ENCODE data around the gene CORIN.

CORIN gene

DNA sequence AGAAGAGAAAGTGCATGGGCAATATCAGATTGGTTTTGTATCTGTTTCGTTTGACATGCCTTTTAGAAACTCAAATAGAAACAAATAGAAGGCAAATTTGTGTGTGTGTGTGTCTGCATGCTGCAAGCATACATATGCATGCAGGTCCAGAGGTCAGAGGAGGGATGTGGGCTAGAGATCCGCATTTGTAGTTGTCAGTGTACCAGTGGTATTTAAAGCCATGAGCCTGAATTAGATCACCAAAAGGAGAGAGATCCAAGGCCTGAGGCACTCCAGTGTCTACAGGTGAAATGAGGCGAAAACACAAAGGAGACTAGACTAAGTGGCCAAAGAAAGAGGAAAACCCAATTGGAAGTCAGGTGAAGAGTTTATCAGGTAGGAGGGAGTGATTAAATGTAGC lies 106.7 kb downstream of the CORIN start:
- Histone ChIP-seq H3K27ac (no peak overlapping the region), H3K27me3 (replicated peaks) (no peaks in the 10 kb centered on the region), H3K36me3 (replicated peaks) (no peaks in the 10 kb centered on the region), H3K4me3 (ENCODE audit: low read depth, low read length) (no peak overlapping the region)
- in situ Hi-C loops (cut with HindIII; ENCODE audit: low pct_ligation_motif_present, low sequenced_read_pairs) = no loop called here
- DNase-seq = no peak
- TF ChIP-seq, protein P1, sequence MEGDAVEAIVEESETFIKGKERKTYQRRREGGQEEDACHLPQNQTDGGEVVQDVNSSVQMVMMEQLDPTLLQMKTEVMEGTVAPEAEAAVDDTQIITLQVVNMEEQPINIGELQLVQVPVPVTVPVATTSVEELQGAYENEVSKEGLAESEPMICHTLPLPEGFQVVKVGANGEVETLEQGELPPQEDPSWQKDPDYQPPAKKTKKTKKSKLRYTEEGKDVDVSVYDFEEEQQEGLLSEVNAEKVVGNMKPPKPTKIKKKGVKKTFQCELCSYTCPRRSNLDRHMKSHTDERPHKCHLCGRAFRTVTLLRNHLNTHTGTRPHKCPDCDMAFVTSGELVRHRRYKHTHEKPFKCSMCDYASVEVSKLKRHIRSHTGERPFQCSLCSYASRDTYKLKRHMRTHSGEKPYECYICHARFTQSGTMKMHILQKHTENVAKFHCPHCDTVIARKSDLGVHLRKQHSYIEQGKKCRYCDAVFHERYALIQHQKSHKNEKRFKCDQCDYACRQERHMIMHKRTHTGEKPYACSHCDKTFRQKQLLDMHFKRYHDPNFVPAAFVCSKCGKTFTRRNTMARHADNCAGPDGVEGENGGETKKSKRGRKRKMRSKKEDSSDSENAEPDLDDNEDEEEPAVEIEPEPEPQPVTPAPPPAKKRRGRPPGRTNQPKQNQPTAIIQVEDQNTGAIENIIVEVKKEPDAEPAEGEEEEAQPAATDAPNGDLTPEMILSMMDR (IDR thresholded peaks at IDR 0.05; ENCODE audit: low read depth, low read length, missing control alignments) = no peak

DNA sequence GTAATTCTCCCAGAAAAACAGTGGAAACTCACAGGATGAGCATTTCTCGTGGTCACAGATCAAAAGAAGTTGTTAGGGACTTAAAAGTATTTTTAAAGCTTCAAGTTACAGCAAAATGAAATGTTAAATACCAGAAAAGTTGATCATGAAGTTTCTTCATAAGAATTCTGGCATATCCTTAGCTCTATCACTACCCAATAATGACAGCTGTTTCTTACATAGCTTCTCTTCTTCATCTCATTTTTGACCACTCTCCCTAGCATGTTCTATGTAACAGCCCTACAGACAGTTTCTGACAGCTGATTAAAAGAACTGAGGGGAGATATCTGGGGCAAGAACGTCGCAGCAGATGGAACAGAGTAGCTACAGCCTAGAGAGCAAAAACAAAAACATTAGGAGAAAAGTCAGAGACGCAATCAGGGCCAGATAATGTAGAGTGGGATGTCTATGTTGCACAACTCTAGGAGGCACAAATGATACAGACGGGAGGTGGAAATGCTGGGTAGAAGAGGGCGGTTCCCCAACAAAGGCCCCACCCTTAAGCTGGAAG lies 108.7 kb downstream of the CORIN start:
- TF ChIP-seq, protein P1 (IDR thresholded peaks at IDR 0.05; ENCODE audit: low read depth, low read length, missing control alignments) = no peak
- Histone ChIP-seq H3K27ac (no peak overlapping the region), H3K27me3 (replicated peaks) (no peaks in the 10 kb centered on the region), H3K36me3 (replicated peaks) (no peaks in the 10 kb centered on the region), H3K4me3 (ENCODE audit: low read depth, low read length) (no peak overlapping the region)
- in situ Hi-C loops (cut with HindIII; ENCODE audit: low pct_ligation_motif_present, low sequenced_read_pairs) = no loop called here
- no peak for DNase-seq

DNA sequence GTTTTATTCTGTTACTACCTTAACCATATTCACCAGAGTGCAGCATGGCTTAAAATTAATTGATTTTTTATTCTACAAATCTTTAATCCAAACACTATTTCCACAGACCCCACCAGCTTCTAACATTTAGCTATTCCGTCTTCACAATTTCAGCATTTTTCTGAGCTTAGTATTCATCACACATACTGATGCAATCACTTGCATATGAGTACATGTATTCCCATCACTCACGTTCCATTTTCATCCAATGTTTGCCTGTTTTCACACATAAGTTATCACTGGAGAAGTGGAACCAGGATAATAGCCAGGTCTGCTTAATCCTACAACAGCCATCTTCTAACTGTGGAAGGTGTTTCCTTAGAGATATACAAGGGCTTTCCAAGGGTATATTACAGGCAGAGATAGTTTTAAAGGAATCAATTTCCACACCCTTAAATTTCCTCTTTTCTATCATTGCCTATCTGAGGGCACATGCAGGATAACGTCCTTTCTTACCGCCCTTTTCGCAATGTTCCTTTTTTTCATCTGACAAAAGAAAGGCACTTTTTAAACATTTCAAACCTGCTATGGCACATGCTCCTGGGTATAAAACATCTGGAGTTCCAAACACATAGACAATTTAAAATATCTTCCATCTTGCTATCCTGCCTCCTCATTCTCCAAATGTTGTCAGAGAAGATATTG lies 115.8 kb downstream of the CORIN start:
- in situ Hi-C loops (cut with HindIII; ENCODE audit: low pct_ligation_motif_present, low sequenced_read_pairs) = no loop called here
- TF ChIP-seq, protein P1 (IDR thresholded peaks at IDR 0.05; ENCODE audit: low read depth, low read length, missing control alignments) = no peak
- H3K36me3 ChIP-seq (replicated peaks) = no peaks in the 10 kb centered on the region
- H3K4me3 ChIP-seq (ENCODE audit: low read depth, low read length) = no peak overlapping the region
- H3K27me3 ChIP-seq (replicated peaks) = no peaks in the 10 kb centered on the region
- DNase-seq = no peak
- H3K27ac ChIP-seq = no peak overlapping the region

DNA sequence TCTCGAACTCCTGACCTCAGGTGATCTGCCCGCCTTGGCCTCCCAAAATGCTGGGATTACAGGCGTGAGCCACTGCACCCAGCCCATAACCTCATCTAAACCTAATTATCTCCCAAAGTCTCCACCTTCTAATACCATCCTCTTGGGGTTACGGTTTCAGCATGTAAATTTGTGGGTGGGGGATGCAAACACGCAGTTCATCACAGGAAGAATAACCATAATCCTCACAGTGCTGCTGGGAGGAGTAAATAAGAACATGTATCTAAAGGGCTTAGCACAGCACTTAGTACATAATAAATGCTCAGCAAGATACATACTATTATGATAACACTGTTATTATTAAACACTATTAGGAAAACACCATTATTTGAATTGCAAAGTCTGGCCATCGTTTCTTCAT lies 116.4 kb downstream of the CORIN start:
- no peak overlapping the region for H3K27ac ChIP-seq
- in situ Hi-C loops (cut with HindIII; ENCODE audit: low pct_ligation_motif_present, low sequenced_read_pairs) = no loop called here
- TF ChIP-seq, protein P1 (IDR thresholded peaks at IDR 0.05; ENCODE audit: low read depth, low read length, missing control alignments) = no peak
- no peaks in the 10 kb centered on the region for H3K36me3 ChIP-seq (replicated peaks)
- no peak overlapping the region for H3K4me3 ChIP-seq (ENCODE audit: low read depth, low read length)
- DNase-seq = no peak
- H3K27me3 ChIP-seq (replicated peaks) = no peaks in the 10 kb centered on the region

DNA sequence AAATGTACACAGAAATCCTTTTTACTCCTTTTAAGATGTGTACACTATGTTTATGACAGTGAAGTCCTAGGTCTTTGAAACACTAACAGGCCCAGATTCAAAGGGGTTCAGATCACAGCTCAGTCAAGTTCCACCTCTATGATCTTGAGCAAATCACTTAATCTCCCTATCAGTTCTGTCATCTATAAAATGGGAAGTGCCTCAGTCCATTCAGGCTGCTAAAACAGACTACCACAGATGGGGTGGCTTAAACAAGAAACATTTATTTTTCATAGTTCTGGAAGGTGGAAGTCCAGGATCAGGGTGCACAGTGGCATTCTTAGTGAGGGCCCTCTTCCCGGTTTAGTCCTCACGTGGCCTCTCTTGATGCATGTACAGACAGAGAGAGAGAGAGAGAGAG lies 117.1 kb downstream of the CORIN start:
- no peak overlapping the region for H3K27ac ChIP-seq
- no peaks in the 10 kb centered on the region for H3K27me3 ChIP-seq (replicated peaks)
- in situ Hi-C loops (cut with HindIII; ENCODE audit: low pct_ligation_motif_present, low sequenced_read_pairs) = no loop called here
- no peak overlapping the region for H3K4me3 ChIP-seq (ENCODE audit: low read depth, low read length)
- no peaks in the 10 kb centered on the region for H3K36me3 ChIP-seq (replicated peaks)
- TF ChIP-seq, protein P1 (IDR thresholded peaks at IDR 0.05; ENCODE audit: low read depth, low read length, missing control alignments) = no peak
- DNase-seq = no peak

DNA sequence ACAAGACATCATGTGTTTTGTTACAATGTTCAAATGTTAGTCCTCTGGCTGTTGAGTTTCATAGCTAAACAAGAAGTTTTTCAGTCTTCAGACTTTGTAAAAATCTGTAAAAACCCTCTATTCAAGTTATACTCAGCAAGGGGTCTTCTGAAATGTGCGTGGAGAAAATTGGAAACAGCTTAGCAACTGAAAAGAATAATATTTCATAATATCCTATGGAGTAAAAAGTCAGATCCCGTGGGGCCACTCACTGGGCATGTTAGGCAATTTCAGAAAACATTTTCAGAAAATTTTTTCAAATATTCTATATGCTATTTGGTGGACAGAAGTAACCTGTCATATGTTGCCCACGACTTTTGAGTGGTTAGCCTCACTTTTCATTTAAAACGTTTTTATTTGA lies 118.3 kb downstream of the CORIN start:
- no peaks in the 10 kb centered on the region for H3K36me3 ChIP-seq (replicated peaks)
- H3K27me3 ChIP-seq (replicated peaks) = no peaks in the 10 kb centered on the region
- no peak overlapping the region for H3K27ac ChIP-seq
- H3K4me3 ChIP-seq (ENCODE audit: low read depth, low read length) = no peak overlapping the region
- TF ChIP-seq, protein P1 (IDR thresholded peaks at IDR 0.05; ENCODE audit: low read depth, low read length, missing control alignments) = no peak
- in situ Hi-C loops (cut with HindIII; ENCODE audit: low pct_ligation_motif_present, low sequenced_read_pairs) = no loop called here
- no peak for DNase-seq
